H9 (cell line): ENCODE results near the gene MYO18B. TPM values are rescaled to one million over a fixed set of nuclear protein-coding genes. Genes with fewer than 3 reads are reported as not detected.

ENCODE experiments used
- DNase-seq: peaks from one replicate; pipeline ENCODE4 v3.0.0-alpha.2; 2017
- H2AFZ ChIP-seq: one replicate; pipeline ENCODE4 v1.6.1; 2013; ENCODE audit warnings: mild to moderate bottlenecking, low read length, control low read depth, moderate library complexity
- H2AK5ac ChIP-seq: 2 replicates; pipeline ENCODE4 v1.6.1; 2013; ENCODE audit warnings: low read length, control low read depth, mixed read lengths; ENCODE audit not compliant: insufficient read length
- H2BK120ac ChIP-seq: one replicate; pipeline ENCODE4 v1.6.1; 2013; ENCODE audit warnings: low read depth, mild to moderate bottlenecking, low read length, control low read depth, inconsistent platforms; ENCODE audit not compliant: poor library complexity, severe bottlenecking
- H2BK12ac ChIP-seq: 2 replicates; pipeline ENCODE4 v1.6.1; 2013; ENCODE audit warnings: low read length, control low read depth, mixed read lengths, low read depth; ENCODE audit not compliant: insufficient read length
- H2BK15ac ChIP-seq: 2 replicates; pipeline ENCODE4 v1.6.1; 2013; ENCODE audit warnings: low read depth, low read length, control low read depth
- H2BK20ac ChIP-seq: one replicate; pipeline ENCODE4 v1.6.1; 2013; ENCODE audit warnings: low read depth, mild to moderate bottlenecking, low read length, control low read depth, inconsistent platforms; ENCODE audit not compliant: poor library complexity, severe bottlenecking
- H2BK5ac ChIP-seq: 2 replicates; pipeline ENCODE4 v1.6.1; 2013; ENCODE audit warnings: low read length, control low read depth, mixed read lengths; ENCODE audit not compliant: insufficient read length
- H3K14ac ChIP-seq: 2 replicates; pipeline ENCODE4 v1.6.1; 2013; ENCODE audit warnings: low read length, control low read depth; ENCODE audit not compliant: insufficient read depth
- H3K18ac ChIP-seq: 2 replicates; pipeline ENCODE4 v1.6.1; 2013; ENCODE audit warnings: low read depth, mild to moderate bottlenecking, mixed read lengths, low read length, control low read depth; ENCODE audit not compliant: insufficient read length
- H3K23ac ChIP-seq: 2 replicates; pipeline ENCODE4 v1.6.1; 2013; ENCODE audit warnings: low read length, control low read depth, mixed read lengths, low read depth; ENCODE audit not compliant: insufficient read length
- H3K23me2 ChIP-seq: 2 replicates; pipeline ENCODE4 v1.6.1; 2013; ENCODE audit warnings: low read depth, mild to moderate bottlenecking, mixed read lengths, low read length, control low read depth; ENCODE audit not compliant: insufficient read length, poor library complexity, severe bottlenecking
- H3K27ac ChIP-seq: 2 replicates; pipeline ENCODE4 v1.5.1; 2013; ENCODE audit warnings: low read length, control low read depth, mixed read lengths, low read depth; ENCODE audit not compliant: insufficient read length
- H3K27me3 ChIP-seq: 2 replicates; pipeline ENCODE4 v1.6.1; 2013; ENCODE audit warnings: low read length, control low read depth, inconsistent platforms; ENCODE audit not compliant: insufficient read depth
- H3K4ac ChIP-seq: 2 replicates; pipeline ENCODE4 v1.6.1; 2013; ENCODE audit warnings: low read depth, mild to moderate bottlenecking, control low read depth, inconsistent platforms, low read length, moderate library complexity
- H3K4me1 ChIP-seq: 2 replicates; pipeline ENCODE4 v1.6.1; 2013; ENCODE audit warnings: low read length, control low read depth, inconsistent platforms; ENCODE audit not compliant: insufficient read depth
- H3K4me2 ChIP-seq: 2 replicates; pipeline ENCODE4 v1.6.1; 2013; ENCODE audit warnings: low read length, control low read depth, mixed read lengths; ENCODE audit not compliant: insufficient read length, insufficient read depth
- H3K56ac ChIP-seq: 2 replicates; pipeline ENCODE4 v1.6.1; 2013; ENCODE audit warnings: low read depth, mild to moderate bottlenecking, mixed read lengths, low read length, control low read depth; ENCODE audit not compliant: insufficient read length
- H3K79me1 ChIP-seq: 2 replicates; pipeline ENCODE4 v1.6.1; 2013; ENCODE audit warnings: low read depth, mild to moderate bottlenecking, moderate library complexity, low read length, control low read depth, inconsistent platforms; ENCODE audit not compliant: insufficient read depth, poor library complexity, severe bottlenecking
- H3K79me2 ChIP-seq: 2 replicates; pipeline ENCODE4 v1.6.1; 2013; ENCODE audit warnings: low read length, control low read depth, inconsistent platforms; ENCODE audit not compliant: insufficient read depth
- H3K9ac ChIP-seq: 2 replicates; pipeline ENCODE4 v1.6.1; 2013; ENCODE audit warnings: low read length, control low read depth, mixed read lengths; ENCODE audit not compliant: insufficient read length; ENCODE audit errors: extremely low read depth
- H3K9me3 ChIP-seq: one replicate; pipeline ENCODE4 v1.6.1; 2013; ENCODE audit warnings: low read depth, low read length, inconsistent platforms; ENCODE audit not compliant: control insufficient read depth
- H3T11ph ChIP-seq: one replicate; pipeline ENCODE4 v1.6.1; 2013; ENCODE audit warnings: mild to moderate bottlenecking, low read length, control low read depth, inconsistent platforms
- H4K20me1 ChIP-seq: one replicate; pipeline ENCODE4 v1.6.1; 2013; ENCODE audit not compliant: control insufficient read depth, insufficient read length, insufficient read depth
- H4K5ac ChIP-seq: 2 replicates; pipeline ENCODE4 v1.6.1; 2013; ENCODE audit warnings: low read depth, mild to moderate bottlenecking, mixed read lengths, low read length, control low read depth; ENCODE audit not compliant: insufficient read length
- H4K8ac ChIP-seq: replicated peaks from 2 replicates; pipeline ENCODE4 v1.6.1; 2013; ENCODE audit warnings: low read length, control low read depth, mixed read lengths, low read depth; ENCODE audit not compliant: insufficient read length
- H4K91ac ChIP-seq: 2 replicates; pipeline ENCODE4 v1.6.1; 2013; ENCODE audit warnings: low read depth, mild to moderate bottlenecking, moderate library complexity, mixed read lengths, low read length, control low read depth; ENCODE audit not compliant: insufficient read length
- H3K27ac Mint-ChIP-seq, 3 experiments: 2 replicates in 2 of 3; 3 replicates in 1 of 3; pipeline ENCODE4 v1.8.0; 2020 to 2021; ENCODE audit warnings: mixed read lengths in 3 of 3, mild to moderate bottlenecking in 1 of 3, moderate library complexity in 1 of 3
- H3K27me3 Mint-ChIP-seq: 2 replicates; pipeline ENCODE4 v1.8.0; 2021; ENCODE audit warnings: low read depth, mild to moderate bottlenecking, moderate library complexity, mixed read lengths
- H3K36me3 Mint-ChIP-seq, 3 experiments: 2 replicates in 2 of 3; 3 replicates in 1 of 3; pipeline ENCODE4 v1.8.0; 2020 to 2021; ENCODE audit warnings: low read depth in 3 of 3, mixed read lengths in 3 of 3; ENCODE audit not compliant: insufficient read depth in 1 of 3
- H3K4me1 Mint-ChIP-seq, 2 experiments: 2 replicates each; pipeline ENCODE4 v1.8.0; 2020; ENCODE audit warnings: mixed read lengths in 2 of 2
- H3K4me3 Mint-ChIP-seq, 2 experiments: 2 replicates in 1 of 2; 3 replicates in 1 of 2; pipeline ENCODE4 v1.8.0; 2020 to 2021; ENCODE audit warnings: mild to moderate bottlenecking in 2 of 2, mixed read lengths in 2 of 2, moderate library complexity in 1 of 2
- H3K9me3 Mint-ChIP-seq, 2 experiments: 2 replicates in 1 of 2; 3 replicates in 1 of 2; pipeline ENCODE4 v1.8.0; 2020; ENCODE audit warnings: mild to moderate bottlenecking in 2 of 2, mixed read lengths in 2 of 2, moderate library complexity in 1 of 2
- CTCF ChIP-seq: fragments of 200-600 bp; sonication (generic); conservative IDR thresholded peaks from 3 replicates; pipeline ENCODE4 v1.8.0; 2021; ENCODE audit warnings: antibody characterized with exemption, mild to moderate bottlenecking
- WGBS: extraction: QIAGEN DNeasy Blood & Tissue Kit; methylation state at CpG from one replicate; pipeline ENCODE4 v1.1.7; 2013; ENCODE audit warnings: missing lambda C conversion rate, low lambda C conversion rate, mixed read lengths; ENCODE audit not compliant: insufficient read length; ENCODE audit errors: extremely low coverage; 5-methylcytosine and 5-hydroxymethylcytosine counted together
- total RNA-seq: library from RNA; stranded (reverse); gene quantifications from 2 replicates; pipeline ENCODE4 v1.2.1, GENCODE V29; 2021

Gene MYO18B
- total RNA-seq, 1 experiment from 2014 or later: 0.46 TPM

- no peak overlapping the region for H2AK5ac ChIP-seq
- H3K27me3 Mint-ChIP-seq: peaks cover 5% of the 10 kb centered on the region
- H3K9ac ChIP-seq: no peak overlapping the region
- H4K8ac ChIP-seq: no peak overlapping the region
- no peaks in the 10 kb centered on the region for H3K79me2 ChIP-seq
- no peak overlapping the region for H2BK12ac ChIP-seq
- H3K4ac ChIP-seq: no peak overlapping the region
- no peaks in the 10 kb centered on the region for H3K36me3 Mint-ChIP-seq
- H3K4me1 Mint-ChIP-seq: peaks cover 12 to 17% of the 10 kb centered on the region in 2 experiments
- H4K91ac ChIP-seq: no peak overlapping the region
- H2BK120ac ChIP-seq: no peak overlapping the region
- H4K5ac ChIP-seq: no peak overlapping the region
- no peaks in the 10 kb centered on the region for H3K9me3 Mint-ChIP-seq
- H3K79me1 ChIP-seq: no peaks in the 10 kb centered on the region
- H3K9me3 ChIP-seq: no peaks in the 10 kb centered on the region
- no peak overlapping the region for H3K4me3 Mint-ChIP-seq
- no peak overlapping the region for H2BK5ac ChIP-seq
- no peak overlapping the region for H2AFZ ChIP-seq
- no peak overlapping the region for H3K27ac ChIP-seq
- no peaks in the 10 kb centered on the region for H3K4me1 ChIP-seq
- H2BK15ac ChIP-seq: no peak overlapping the region
- no peak for TF ChIP-seq CTCF
- no peak overlapping the region for H2BK20ac ChIP-seq
- no peaks in the 10 kb centered on the region for H3K23me2 ChIP-seq
- H3T11ph ChIP-seq: no peak overlapping the region
- no peaks in the 10 kb centered on the region for H3K27me3 ChIP-seq
- H3K14ac ChIP-seq: no peak overlapping the region
- H4K20me1 ChIP-seq: no peaks in the 10 kb centered on the region
- H3K23ac ChIP-seq: no peak overlapping the region
- H3K18ac ChIP-seq: no peak overlapping the region
- H3K4me2 ChIP-seq: no peak overlapping the region
- H3K56ac ChIP-seq: no peak overlapping the region
- DNase-seq: no peak
- WGBS: no CpG with 5 or more reads among the region's 11 CpGs
- no peak overlapping the region for H3K27ac Mint-ChIP-seq
Measured at GRCh38 chr22:25997886-25998775, 256.1 kb downstream of the MYO18B start.
